Stimulated activated CD4-positive, alpha-beta T cell treated with anti-CD3 and anti-CD28 coated beads, TNF-alpha, amount 100 ng/mL, for 48 hours (primary cell): ENCODE measurements around the gene COBLL1.
"Not testable (repeated sequence)": the region's sequence is repeated elsewhere in the genome, so short reads cannot be mapped to it uniquely, and the experiment has no call there.

Source experiments
- DNase-seq, 3 donors: peaks; one replicate each; pipeline ENCODE4 v3.0.0-alpha.2; 2020; ENCODE audit warnings: low read depth in 3 of 3

Gene COBLL1

GRCh38 chr2:164717000-164717803 lies 124.4 kb downstream of the COBLL1 start:
- DNase-seq = no peak

GRCh38 chr2:164714471-164714870 lies 127.2 kb downstream of the COBLL1 start:
- no peak for DNase-seq

- DNase-seq = no peak
Observed at GRCh38 chr2:164711766-164712138, 129.9 kb downstream of the COBLL1 start.

- DNase-seq = no peak
Observed at GRCh38 chr2:164710837-164711765, 130.5 kb downstream of the COBLL1 start.

GRCh38 chr2:164710252-164710836 lies 131.3 kb downstream of the COBLL1 start:
- DNase-seq = not testable (repeated sequence)

- DNase-seq = no peak
Observed at GRCh38 chr2:164706522-164706921, 135.1 kb downstream of the COBLL1 start.

GRCh38 chr2:164705412-164706167 lies 136.0 kb downstream of the COBLL1 start:
- DNase-seq = no peak

- no peak for DNase-seq
Observed at GRCh38 chr2:164703915-164704706, 137.5 kb downstream of the COBLL1 start.

GRCh38 chr2:164701565-164701964 lies 140.1 kb downstream of the COBLL1 start:
- DNase-seq = no peak

GRCh38 chr2:164700390-164700789 lies 141.2 kb downstream of the COBLL1 start:
- no peak for DNase-seq

GRCh38 chr2:164697688-164698461 lies 143.7 kb downstream of the COBLL1 start:
- DNase-seq = no peak

GRCh38 chr2:164696634-164697033 lies 145.0 kb downstream of the COBLL1 start:
- DNase-seq = no peak

GRCh38 chr2:164694275-164694695 lies 147.3 kb downstream of the COBLL1 start:
- no peak for DNase-seq

- DNase-seq = no peak
Observed at GRCh38 chr2:164693834-164694233, 147.8 kb downstream of the COBLL1 start.

- DNase-seq = no peak
Observed at GRCh38 chr2:164693390-164693789, 148.2 kb downstream of the COBLL1 start.

GRCh38 chr2:164692958-164693357 lies 148.7 kb downstream of the COBLL1 start:
- no peak for DNase-seq

- no peak for DNase-seq
Observed at GRCh38 chr2:164692114-164692513, 149.5 kb downstream of the COBLL1 start.

- no peak for DNase-seq
Observed at GRCh38 chr2:164691346-164691887, 150.2 kb downstream of the COBLL1 start.

- DNase-seq = no peak
Observed at GRCh38 chr2:164690361-164690760, 151.3 kb downstream of the COBLL1 start.
